Upper lobe of left lung (tissue), 6 donors: Measurements from ENCODE around the gene KAZN. TPM values are rescaled to one million over a fixed set of nuclear protein-coding genes. Genes with fewer than 3 reads are reported as not detected.

Source experiments
- ATAC-seq, 2 donors: fragments of 200-7000 bp; cut with Tn5 transposase; one replicate each; pipeline ENCODE4 v1.9.1; 2022; ENCODE audit warnings: mild to moderate bottlenecking in 2 of 2, moderate library complexity in 2 of 2; ENCODE audit not compliant: low FRiP score in 2 of 2
- DNase-seq, 2 donors: peaks; one replicate each; pipeline ENCODE4 v3.0.0-alpha.2; 2019 to 2020
- H3K27ac ChIP-seq, 4 donors: fragments of 200-600 bp; sonication (generic); one replicate each; pipeline ENCODE4 v1.5.1; 2016 to 2019
- H3K27me3 ChIP-seq, 4 donors: fragments of 200-600 bp; sonication (generic); one replicate each; pipeline ENCODE4 v1.5.1; 2017 to 2019
- H3K36me3 ChIP-seq, 4 donors: fragments of 200-600 bp; sonication (generic); one replicate each; pipeline ENCODE4 v1.5.1; 2016 to 2019
- H3K4me1 ChIP-seq, 4 donors: fragments of 200-600 bp; sonication (generic); one replicate each; pipeline ENCODE4 v1.5.1; 2018 to 2019
- H3K4me3 ChIP-seq, 4 donors: fragments of 200-600 bp; sonication (generic); one replicate each; pipeline ENCODE4 v1.5.1; 2017 to 2019; ENCODE audit warnings: mild to moderate bottlenecking in 2 of 4, moderate library complexity in 1 of 4
- H3K9me3 ChIP-seq, 4 donors: fragments of 200-600 bp; sonication (generic); one replicate each; pipeline ENCODE4 v1.5.1; 2018 to 2019
- EP300 ChIP-seq, 4 donors: sonication (generic); formaldehyde crosslinking; IDR thresholded peaks; one replicate each; pipeline ENCODE4 v1.5.1; 2017; ENCODE audit warnings: antibody characterized with exemption in 4 of 4, control low read depth in 2 of 4
- POLR2A ChIP-seq, 4 donors: fragments of 450-650 bp; IDR thresholded peaks; one replicate each; pipeline ENCODE4 v1.5.1; 2016 to 2017; ENCODE audit warnings: antibody characterized with exemption in 4 of 4, mild to moderate bottlenecking in 2 of 4
- POLR2AphosphoS5 ChIP-seq, 2 donors: sonication (generic); formaldehyde crosslinking; IDR thresholded peaks; one replicate each; pipeline ENCODE4 v1.5.1; 2017; ENCODE audit warnings: antibody characterized with exemption in 2 of 2
- WGBS, 2 donors: methylation state at CpG; one replicate each; pipeline ENCODE4 v1.1.5; 2017 to 2018; 5-methylcytosine and 5-hydroxymethylcytosine counted together
- total RNA-seq, 6 donors: library from RNA; depleted of rRNA in 4 of 6; stranded (reverse); fragments of >200 nt in 4 of 6; gene quantifications; one replicate each; pipeline versions ENCODE4 v1.1.0 to v1.2.1, GENCODE V29; 2016 to 2021
- TF ChIP-seq, protein P1 (sequence below), 6 experiments: fragments of 450-650 bp in 4 of 6; fragments of 200-600 bp in 2 of 6; sonication (generic) in 2 of 6; IDR thresholded peaks; one replicate each; pipeline ENCODE4 v1.5.1; 2016 to 2019; ENCODE audit warnings: antibody characterized with exemption in 6 of 6
- donor health status: DM: no; HTN: no; CAD: no; lungs with moderate emphysema.
- donor health status: DM: no; HTN: yes; CAD: no; lungs with severe emphysema.

The KAZN gene
- total RNA-seq, 6 donors from 2014 or later, result 11.5 to 30.0 (median 17.6) TPM

GRCh38 chr1:14844356-14844755, 245.9 kb downstream of the KAZN start:
- H3K36me3 ChIP-seq, result no peaks in the 10 kb centered on the region

DNA sequence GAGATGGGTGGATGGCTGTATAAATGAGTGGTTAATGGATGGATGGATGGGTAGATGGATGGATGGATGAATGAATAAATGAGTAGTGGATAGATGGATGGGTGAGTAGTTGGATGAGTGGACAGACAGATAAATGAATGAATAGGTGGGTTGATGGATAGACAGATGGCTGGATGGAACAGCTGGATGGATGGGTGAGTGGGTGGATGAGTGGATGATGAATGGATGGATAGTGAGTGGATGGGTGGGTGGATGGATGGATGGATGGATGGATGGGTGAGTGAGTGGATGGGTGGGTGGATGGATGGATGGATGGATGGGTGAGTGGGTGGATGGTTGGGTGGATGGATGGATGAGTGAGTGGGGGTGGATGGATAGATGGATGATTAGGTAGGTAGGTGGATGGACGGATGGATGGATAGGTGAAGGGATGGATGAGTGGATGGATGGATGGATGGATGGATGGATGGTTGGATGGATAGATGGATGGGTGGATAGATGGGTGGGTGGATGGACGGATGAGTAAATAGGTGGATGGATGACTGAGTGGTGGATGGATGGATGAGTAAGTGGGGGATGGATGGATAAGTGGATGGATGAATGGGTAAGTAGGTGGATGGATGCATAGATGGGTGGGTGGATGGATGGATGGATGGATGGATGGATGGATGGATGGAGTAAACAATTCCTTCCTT, 246.6 kb downstream of the KAZN start:
- Histone ChIP-seq H3K4me3 (no peak overlapping the region), H3K9me3 (peaks cover 0 to 17% (median 15%) of the 10 kb centered on the region in 4 donors), H3K27me3 (no peaks in the 10 kb centered on the region), H3K36me3 (no peaks in the 10 kb centered on the region), H3K27ac (no peak overlapping the region), H3K4me1 (no peaks in the 10 kb centered on the region)
- WGBS, 2 donors, result 88% methylated on average over 2 of the region's 2 CpGs
- ATAC-seq, result no peak
- TF ChIP-seq POLR2AphosphoS5 (IDR thresholded peaks at IDR 0.05) (no peak), POLR2A (IDR thresholded peaks at IDR 0.05) (no peak), EP300 (IDR thresholded peaks at IDR 0.05) (no peak)
- TF ChIP-seq, protein P1, sequence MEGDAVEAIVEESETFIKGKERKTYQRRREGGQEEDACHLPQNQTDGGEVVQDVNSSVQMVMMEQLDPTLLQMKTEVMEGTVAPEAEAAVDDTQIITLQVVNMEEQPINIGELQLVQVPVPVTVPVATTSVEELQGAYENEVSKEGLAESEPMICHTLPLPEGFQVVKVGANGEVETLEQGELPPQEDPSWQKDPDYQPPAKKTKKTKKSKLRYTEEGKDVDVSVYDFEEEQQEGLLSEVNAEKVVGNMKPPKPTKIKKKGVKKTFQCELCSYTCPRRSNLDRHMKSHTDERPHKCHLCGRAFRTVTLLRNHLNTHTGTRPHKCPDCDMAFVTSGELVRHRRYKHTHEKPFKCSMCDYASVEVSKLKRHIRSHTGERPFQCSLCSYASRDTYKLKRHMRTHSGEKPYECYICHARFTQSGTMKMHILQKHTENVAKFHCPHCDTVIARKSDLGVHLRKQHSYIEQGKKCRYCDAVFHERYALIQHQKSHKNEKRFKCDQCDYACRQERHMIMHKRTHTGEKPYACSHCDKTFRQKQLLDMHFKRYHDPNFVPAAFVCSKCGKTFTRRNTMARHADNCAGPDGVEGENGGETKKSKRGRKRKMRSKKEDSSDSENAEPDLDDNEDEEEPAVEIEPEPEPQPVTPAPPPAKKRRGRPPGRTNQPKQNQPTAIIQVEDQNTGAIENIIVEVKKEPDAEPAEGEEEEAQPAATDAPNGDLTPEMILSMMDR (IDR thresholded peaks at IDR 0.05), result no peak
- no peak for DNase-seq

More at GRCh38 chr1:14844356-14844755, 245.9 kb downstream of the KAZN start:
- H3K27ac ChIP-seq, result no peak overlapping the region
- no peaks in the 10 kb centered on the region for H3K27me3 ChIP-seq
- ATAC-seq (no peak), DNase-seq (no peak)
- TF ChIP-seq EP300 (IDR thresholded peaks at IDR 0.05) (no peak), POLR2A (IDR thresholded peaks at IDR 0.05) (no peak), POLR2AphosphoS5 (IDR thresholded peaks at IDR 0.05) (no peak)
- TF ChIP-seq, protein P1 (IDR thresholded peaks at IDR 0.05), result no peak
- H3K9me3 ChIP-seq, result peaks cover 0 to 17% (median 15%) of the 10 kb centered on the region in 4 donors
- H3K4me3 ChIP-seq, result no peak overlapping the region
- 32 to 38% methylated on average over 2 of the region's 2 CpGs for WGBS, 2 donors
- H3K4me1 ChIP-seq, result no peaks in the 10 kb centered on the region

GRCh38 chr1:14845851-14846250, 247.4 kb downstream of the KAZN start:
- Histone ChIP-seq H3K9me3 (peaks cover 0 to 17% (median 15%) of the 10 kb centered on the region in 4 donors), H3K4me3 (no peak overlapping the region), H3K27ac (no peak overlapping the region), H3K27me3 (no peaks in the 10 kb centered on the region), H3K36me3 (no peaks in the 10 kb centered on the region), H3K4me1 (no peaks in the 10 kb centered on the region)
- no peak for ATAC-seq
- 69 to 71% methylated on average over 5 of the region's 5 CpGs for WGBS, 2 donors
- no peak for DNase-seq
- TF ChIP-seq POLR2A (IDR thresholded peaks at IDR 0.05) (no peak), POLR2AphosphoS5 (IDR thresholded peaks at IDR 0.05) (no peak), EP300 (IDR thresholded peaks at IDR 0.05) (no peak)
- TF ChIP-seq, protein P1 (IDR thresholded peaks at IDR 0.05), result no peak

GRCh38 chr1:14846688-14847087, 248.2 kb downstream of the KAZN start:
- ATAC-seq, result no peak

More at GRCh38 chr1:14846688-14847087, 248.2 kb downstream of the KAZN start:
- no peaks in the 10 kb centered on the region for H3K4me1 ChIP-seq
- H3K9me3 ChIP-seq, result peaks cover 0 to 14% (median 10%) of the 10 kb centered on the region in 4 donors
- no peaks in the 10 kb centered on the region for H3K27me3 ChIP-seq
- no peaks in the 10 kb centered on the region for H3K36me3 ChIP-seq
- H3K4me3 ChIP-seq, result no peak overlapping the region
- H3K27ac ChIP-seq, result no peak overlapping the region
- no peak for DNase-seq
- WGBS, 2 donors, result 79 to 81% methylated on average over 4 of the region's 4 CpGs
- TF ChIP-seq EP300 (IDR thresholded peaks at IDR 0.05), result no peak
- TF ChIP-seq, protein P1 (IDR thresholded peaks at IDR 0.05), result no peak
- no peak for TF ChIP-seq POLR2A (IDR thresholded peaks at IDR 0.05)
- TF ChIP-seq POLR2AphosphoS5 (IDR thresholded peaks at IDR 0.05), result no peak
